Renal cortical epithelial cell (primary cell): ENCODE results near the gene GEN1. TPM values are rescaled to one million over a fixed set of nuclear protein-coding genes. Genes with fewer than 3 reads are reported as not detected.
"Not testable (repeated sequence)": the region's sequence is repeated elsewhere in the genome, so short reads cannot be mapped to it uniquely, and the experiment has no call there.

ENCODE experiments used
- DNase-seq: peaks from one replicate; pipeline ENCODE4 v3.0.0-alpha.2; 2011; ENCODE audit warnings: low read depth
- total RNA-seq: library from RNA; depleted of rRNA; stranded (reverse); fragments of >200 nt; gene quantifications from 2 replicates; pipeline ENCODE4 v1.2.3, GENCODE V29; 2014

The GEN1 gene
- total RNA-seq, 1 donor from 2014 or later: 11.7 TPM

DNA sequence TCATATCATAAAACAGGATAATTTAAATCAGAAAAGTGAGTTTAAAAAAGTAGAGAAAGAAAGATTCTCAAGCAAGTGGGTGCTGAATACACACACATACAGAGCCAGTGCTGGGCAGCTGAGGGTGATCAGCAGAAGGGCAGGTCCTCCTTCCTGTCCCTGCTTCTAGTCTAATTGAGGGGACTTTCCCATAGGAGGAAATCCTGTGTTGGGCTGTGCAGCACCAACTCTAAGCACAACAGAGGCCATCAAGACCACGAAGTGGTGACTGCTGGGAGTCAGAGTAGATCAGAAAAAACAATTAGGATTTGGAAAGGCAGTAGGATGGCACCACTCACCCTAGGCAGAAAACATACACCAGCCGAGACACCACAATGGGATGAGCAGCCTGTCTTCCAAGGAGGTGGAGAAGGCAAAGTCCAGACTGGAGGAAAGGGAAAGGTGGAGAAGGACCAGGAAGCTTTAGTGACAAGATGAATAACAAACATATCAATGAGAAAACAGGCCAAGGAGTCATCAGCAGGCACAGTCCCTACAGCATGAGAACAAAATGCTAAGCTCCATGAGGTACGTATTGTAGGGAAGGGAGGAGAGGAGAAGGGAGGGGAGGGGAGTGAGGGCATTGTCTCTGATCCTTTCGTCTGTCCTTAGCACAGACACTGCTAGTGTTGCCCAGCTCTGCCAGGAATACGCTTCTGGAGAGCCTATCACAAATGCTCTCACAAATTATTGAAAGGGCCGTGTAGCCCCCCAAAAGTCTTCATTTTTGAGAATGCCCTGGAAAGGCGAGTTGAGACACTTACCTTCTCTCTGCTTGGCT is 45.6 kb downstream of the GEN1 start:
- DNase-seq: no peak

- no peak for DNase-seq
Measured at GRCh38 chr2:17800219-17800618, 46.3 kb downstream of the GEN1 start.

- DNase-seq: peak; percentile 73
Measured at GRCh38 chr2:17800693-17801458, 46.9 kb downstream of the GEN1 start.

DNA sequence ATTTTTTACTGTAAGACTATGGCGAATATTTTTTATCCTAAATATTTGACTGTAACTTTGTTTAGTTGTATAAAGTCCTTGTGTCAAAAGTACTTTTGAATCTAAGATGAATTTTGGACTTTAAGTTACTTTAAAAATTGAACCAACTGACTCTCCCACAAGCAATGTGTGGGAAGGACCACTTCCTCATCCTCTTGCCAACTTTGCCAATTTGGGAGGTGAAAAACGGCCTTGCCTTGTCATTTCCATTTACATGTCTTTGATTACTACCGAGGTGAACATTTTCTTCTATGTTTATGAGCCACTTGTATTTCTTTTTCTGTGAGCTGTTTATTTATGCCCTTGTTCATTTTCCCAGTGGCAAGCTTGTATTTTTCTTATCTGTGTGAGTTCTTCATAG is 49.6 kb downstream of the GEN1 start:
- no peak for DNase-seq

DNA sequence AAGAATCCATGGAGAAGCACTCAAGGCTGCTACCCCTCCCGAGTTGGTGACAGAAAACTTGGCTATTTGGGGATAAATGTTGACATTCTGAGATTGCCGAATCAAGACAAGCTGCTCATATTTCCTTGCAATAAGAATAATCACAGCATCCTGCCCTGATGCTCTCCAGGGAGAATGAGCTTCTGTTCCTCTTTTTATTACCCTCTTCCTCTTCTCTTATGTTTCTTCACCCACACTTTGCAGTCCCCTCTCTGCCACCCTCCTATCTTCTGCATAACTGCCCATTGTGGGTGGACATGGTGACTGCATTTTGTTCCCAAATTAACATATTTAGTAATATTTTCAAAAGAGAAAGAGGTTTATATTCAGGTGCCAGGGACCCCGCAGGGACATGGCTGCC is 50.4 kb downstream of the GEN1 start:
- no peak for DNase-seq

GRCh38 chr2:17805166-17805565 is 51.2 kb downstream of the GEN1 start:
- no peak for DNase-seq

DNA sequence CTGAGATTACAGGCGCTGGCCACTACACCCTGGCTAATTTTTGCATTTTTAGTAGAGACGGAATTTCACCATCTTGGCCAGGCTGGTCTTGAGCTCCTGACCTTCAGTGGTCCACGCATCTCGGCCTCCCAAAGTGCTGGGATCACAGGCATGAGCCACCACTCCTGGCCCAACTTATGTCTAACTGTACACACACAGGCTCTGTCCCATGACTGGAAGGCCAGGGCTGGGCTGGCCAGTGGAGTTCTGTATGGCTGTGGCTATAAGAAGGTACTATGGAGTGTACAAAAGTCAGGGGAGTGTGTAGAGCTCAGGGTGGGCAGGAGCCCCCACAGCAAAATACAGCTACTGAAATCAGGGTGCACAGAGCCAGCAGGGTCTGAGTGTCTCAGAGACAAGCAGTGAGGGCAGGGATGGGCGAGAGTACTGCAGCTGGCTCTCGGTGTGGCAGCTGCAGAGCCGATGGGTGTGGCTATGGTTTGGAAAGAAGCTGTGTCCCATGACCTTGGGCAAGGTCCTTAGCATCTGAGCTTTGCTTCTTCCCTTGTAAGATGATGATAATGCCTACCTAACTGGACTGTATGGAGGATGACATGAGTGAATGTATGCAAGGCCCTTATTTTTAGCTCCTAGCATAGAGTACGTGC is 51.9 kb downstream of the GEN1 start:
- no peak for DNase-seq

DNA sequence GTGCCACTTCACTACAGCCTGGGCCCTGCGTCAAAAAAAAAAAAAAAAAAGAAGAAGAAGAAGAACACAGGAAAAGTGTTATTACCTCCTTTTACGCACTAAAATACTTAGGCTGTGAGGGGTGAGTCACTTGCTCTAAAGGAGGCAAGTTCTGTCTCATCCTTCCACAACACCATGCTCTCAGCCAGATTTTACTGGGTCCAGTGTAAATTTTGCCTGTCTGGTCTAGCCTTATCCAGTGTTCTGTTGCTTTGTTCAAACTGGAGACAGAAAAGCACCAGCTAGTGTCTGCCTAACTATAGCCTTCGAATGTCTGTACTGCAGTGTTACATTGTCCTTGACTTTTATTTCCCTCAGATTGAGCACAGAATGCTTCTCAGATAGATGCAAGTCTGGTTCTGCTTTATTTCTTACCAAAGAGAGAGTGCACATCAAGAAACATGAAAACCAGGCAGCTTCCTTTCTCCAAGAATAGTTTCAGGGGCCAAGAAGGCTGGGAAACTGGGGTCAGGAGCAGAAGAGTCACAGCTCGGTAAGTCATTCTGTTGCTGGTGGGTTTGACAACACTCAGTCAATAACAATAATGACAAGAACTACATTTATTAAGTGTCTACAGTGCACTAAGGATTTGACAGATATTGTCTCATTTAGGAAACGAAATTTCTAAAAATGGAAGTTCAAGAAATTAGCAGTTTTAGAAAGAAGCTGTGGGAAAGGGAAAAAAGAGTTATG is 59.2 kb downstream of the GEN1 start:
- no peak for DNase-seq

GRCh38 chr2:17813742-17814473 is 60.0 kb downstream of the GEN1 start:
- DNase-seq: no peak

DNA sequence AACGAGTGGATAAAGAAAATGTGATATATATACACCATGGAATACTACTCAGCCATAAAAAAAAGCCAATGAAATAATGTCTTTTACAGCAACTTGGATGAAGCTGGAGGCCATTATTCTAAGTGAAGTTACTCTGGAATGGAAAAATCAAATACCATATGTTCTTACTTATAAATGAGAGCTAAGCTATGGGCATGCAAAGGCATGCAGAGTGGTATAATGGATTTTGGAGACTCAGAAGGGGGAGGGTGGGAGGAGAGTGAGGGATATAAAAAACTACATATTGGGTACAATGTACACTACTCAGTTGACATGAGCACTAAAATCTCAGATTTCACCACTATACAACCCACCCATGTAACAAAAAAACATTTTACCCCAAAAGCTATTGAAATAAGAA is 60.7 kb downstream of the GEN1 start:
- no peak for DNase-seq

DNA sequence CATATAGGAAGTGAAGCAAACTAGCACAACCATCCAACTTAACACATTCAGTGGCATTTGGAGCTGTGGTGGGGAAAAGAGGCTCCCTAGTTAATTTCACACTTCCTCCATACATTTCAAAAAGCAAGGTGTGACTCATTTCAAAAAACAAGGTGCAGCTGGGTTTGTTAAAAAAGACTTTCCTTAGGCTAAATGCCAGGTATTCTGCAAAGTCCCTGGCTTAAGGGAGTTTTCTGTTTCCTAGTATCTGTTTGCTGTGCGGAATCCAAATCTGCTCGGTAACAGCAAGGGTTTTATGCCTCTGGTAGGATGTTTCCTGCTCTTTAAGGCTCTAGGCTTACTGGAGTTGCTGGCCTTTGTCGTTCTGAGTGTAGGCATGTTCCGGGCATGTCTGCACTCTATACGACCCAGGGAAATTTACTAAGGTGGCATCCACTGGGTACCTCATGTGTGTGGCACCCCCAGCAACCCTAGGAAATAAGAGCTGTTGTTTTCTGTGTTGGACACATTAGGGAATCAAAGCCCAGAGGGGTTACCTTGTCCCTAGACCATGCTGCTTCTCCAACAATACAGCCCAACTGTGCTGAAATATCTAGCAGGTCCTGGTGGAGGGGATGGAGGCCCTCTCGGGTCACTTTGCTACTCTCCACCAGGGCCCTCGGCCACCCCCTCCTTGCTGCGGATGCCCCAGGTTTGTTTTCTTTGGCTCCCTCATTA is 61.7 kb downstream of the GEN1 start:
- DNase-seq: peak; percentile 57

DNA sequence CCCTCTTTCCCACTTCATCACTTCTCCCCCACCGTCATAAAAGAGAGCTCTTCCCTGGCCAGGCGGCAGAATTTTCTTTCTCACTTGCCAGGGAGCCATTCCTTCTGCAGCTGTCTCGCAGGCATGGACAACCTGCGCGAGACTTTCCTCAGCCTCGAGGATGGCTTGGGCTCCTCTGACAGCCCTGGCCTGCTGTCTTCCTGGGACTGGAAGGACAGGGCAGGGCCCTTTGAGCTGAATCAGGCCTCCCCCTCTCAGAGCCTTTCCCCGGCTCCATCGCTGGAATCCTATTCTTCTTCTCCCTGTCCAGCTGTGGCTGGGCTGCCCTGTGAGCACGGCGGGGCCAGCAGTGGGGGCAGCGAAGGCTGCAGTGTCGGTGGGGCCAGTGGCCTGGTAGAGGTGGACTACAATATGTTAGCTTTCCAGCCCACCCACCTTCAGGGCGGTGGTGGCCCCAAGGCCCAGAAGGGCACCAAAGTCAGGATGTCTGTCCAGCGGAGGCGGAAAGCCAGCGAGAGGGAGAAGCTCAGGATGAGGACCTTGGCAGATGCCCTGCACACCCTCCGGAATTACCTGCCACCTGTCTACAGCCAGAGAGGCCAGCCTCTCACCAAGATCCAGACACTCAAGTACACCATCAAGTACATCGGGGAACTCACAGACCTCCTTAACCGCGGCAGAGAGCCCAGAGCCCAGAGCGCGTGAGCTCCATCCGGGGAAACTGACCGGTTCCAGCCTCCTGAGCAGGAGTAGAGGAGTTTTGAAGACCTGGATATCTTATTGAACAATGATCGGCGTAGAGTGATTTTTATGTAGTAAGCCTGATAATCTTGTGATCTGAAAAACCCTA is 62.7 kb downstream of the GEN1 start, which contains the start of gene MSGN1:
Gene MSGN1, plus strand, starts transcription at position 65 of the 850 bp plus-strand sequence. Its CDS starts 59 bp downstream, at position 124.
- no peak for DNase-seq

DNA sequence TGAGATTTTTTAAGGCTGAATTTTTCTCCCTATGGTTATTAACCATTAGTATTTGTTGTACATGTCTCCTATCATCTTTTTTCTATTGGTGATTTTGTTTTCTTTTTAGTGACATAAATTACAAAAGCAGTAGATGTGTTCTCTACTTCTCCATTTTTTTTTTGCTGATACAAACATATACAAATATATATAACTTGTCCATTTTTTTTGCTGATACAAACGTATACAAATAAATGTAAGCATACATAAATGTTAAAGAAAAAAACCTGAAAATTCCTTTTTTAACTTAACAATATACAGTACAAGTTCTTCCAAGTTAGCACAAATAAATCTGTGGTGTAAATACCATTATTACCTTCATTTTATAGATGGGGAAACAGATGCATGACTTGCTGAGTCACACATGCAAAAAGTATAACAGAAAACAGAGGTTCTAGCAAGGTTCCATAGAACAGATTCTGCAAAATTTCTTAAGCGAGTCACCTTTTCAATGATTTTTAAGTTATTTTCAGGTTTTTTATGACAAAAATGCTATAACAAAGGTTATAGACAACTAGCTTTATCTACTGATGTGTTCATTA is 64.4 kb downstream of the GEN1 start:
- no peak for DNase-seq

- no peak for DNase-seq
Measured at GRCh38 chr2:17821080-17821479, 67.1 kb downstream of the GEN1 start.

DNA sequence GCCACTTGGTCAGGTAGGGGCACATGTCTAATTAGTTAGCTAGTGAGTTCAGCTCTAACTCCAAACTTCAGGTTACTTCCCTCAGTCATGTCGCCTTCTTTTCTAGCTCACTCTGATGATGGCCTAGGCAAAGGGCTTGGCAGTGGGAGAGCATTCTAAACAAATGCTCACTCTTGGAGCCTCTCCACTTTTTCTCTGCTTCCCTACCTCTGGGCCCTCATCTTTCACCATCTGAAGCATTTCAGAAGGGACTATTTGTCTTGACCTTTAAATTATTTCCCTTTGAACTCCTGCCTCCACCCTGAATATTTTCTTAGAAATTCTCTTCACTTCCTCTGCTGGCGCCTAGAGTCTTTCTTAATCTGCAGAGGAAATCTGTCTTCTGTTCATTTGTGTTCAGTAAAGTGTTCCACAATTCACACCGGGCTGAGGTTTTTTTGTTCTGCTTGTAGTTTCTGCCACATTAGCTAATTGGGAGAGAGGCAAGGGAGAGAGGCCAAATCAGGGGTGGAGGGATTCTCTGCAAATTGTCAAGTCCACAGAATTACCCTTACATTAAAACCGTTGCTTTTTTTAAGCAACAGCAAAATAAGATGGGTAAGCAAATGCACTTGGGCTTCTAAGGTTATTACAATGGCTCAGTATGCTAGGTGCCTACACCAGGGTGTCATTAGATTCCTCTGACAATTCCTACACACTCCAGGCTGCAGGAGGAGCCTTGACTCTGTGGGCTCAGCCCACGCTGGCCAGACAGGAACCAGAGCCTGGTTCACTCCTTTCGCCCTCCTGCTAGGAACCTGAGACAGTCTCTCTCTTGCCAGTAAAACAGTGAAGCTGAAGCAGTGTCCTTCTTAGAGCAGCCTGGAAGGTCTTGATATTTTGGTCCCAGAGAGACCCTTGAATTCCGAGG is 67.9 kb downstream of the GEN1 start:
- DNase-seq: no peak

GRCh38 chr2:17822445-17823117 is 68.6 kb downstream of the GEN1 start:
- DNase-seq: no peak

DNA sequence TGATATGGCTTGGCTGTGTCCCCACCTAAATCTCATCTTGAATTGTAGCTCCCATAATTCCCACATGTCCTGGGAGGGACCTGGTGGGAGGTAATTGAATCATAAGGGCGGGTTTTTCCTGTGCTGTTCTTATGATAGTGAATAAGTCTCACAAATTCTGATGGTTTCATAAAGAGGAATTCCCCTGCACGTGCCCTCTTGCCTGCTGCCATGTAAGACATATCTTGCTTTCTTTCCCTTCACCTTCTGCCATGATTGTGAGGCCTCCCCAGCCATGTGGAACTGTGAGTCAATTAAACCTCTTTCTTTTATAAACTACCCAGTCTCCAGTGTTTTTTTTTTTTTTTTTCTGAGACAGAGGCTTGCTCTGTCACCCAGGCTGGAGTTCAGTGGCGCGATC is 69.7 kb downstream of the GEN1 start:
- DNase-seq: not testable (repeated sequence)
